Panc1 (cell line): ENCODE results near the gene KIF4A. TPM values are rescaled to one million over a fixed set of nuclear protein-coding genes. Genes with fewer than 3 reads are reported as not detected.

ENCODE experiments used
- ATAC-seq: fragments of 200-7000 bp; cut with Tn5 transposase; 2 replicates; pipeline ENCODE4 v1.9.1; 2020; ENCODE audit warnings: mild to moderate bottlenecking, moderate library complexity
- BruUV-seq: library from RNA; stranded (reverse); fragments of 400-500 nt; replicated peaks from 2 replicates; lab custom pipeline; 2021; lab: Mats Ljungman, UMichigan
- CTCF ChIA-PET: fragments of 300-600 bp; sonication (Branson Sonifier 250); formaldehyde crosslinking; loops from one replicate; lab custom pipeline; 2022; ENCODE audit warnings: antibody characterized with exemption; lab: Charles Lee
- POLR2A ChIA-PET: fragments of 300-600 bp; sonication (Branson Sonifier 250); formaldehyde crosslinking; loops from one replicate; lab custom pipeline; 2022; ENCODE audit warnings: antibody characterized with exemption; lab: Charles Lee
- DNase-seq: peaks from one replicate; pipeline ENCODE4 v3.0.0-alpha.2; 2010; ENCODE audit warnings: low read depth, low spot score
- H3K27ac ChIP-seq: 2 replicates; pipeline ENCODE4 v1.5.1; 2011; ENCODE audit warnings: mild to moderate bottlenecking, low read length, inconsistent platforms
- H3K27me3 ChIP-seq: fragments of 200-500 bp; sonication (Bioruptor generic); 2 replicates; pipeline ENCODE4 v1.6.0; 2014; ENCODE audit warnings: low read length, inconsistent platforms; ENCODE audit not compliant: control insufficient read depth, insufficient read depth
- H3K36me3 ChIP-seq: fragments of 200-500 bp; sonication (Bioruptor generic); 2 replicates; pipeline ENCODE4 v1.5.1; 2014; ENCODE audit warnings: inconsistent platforms, mild to moderate bottlenecking, low read length, moderate library complexity; ENCODE audit not compliant: control insufficient read depth, insufficient read depth
- H3K4me1 ChIP-seq: 2 replicates; pipeline ENCODE4 v1.5.1; 2011; ENCODE audit warnings: inconsistent platforms, mild to moderate bottlenecking, low read length, moderate library complexity; ENCODE audit not compliant: control insufficient read depth, insufficient read depth
- H3K4me3 ChIP-seq, 2 experiments: 2 replicates each; pipeline ENCODE4 v1.5.1; 2011 to 2012; ENCODE audit warnings: low read depth in 2 of 2, low read length in 2 of 2, mild to moderate bottlenecking in 2 of 2, inconsistent platforms in 1 of 2, moderate library complexity in 1 of 2
- H3K9me3 ChIP-seq: fragments of 200-500 bp; sonication (Bioruptor generic); 2 replicates; pipeline ENCODE4 v1.5.1; 2014; ENCODE audit warnings: low read depth, mild to moderate bottlenecking, inconsistent platforms, low read length, moderate library complexity; ENCODE audit not compliant: control insufficient read depth, insufficient read depth
- POLR2AphosphoS5 ChIP-seq: IDR thresholded peaks from 2 replicates; pipeline ENCODE4 v1.6.1; 2012; ENCODE audit warnings: mild to moderate bottlenecking, low read depth, low read length, moderate library complexity
- SIN3A ChIP-seq: IDR thresholded peaks from 2 replicates; pipeline ENCODE4 v1.6.1; 2012; ENCODE audit warnings: low read depth, mild to moderate bottlenecking, low read length, moderate library complexity, borderline replicate concordance; ENCODE audit not compliant: insufficient read depth
- TCF7L2 ChIP-seq: IDR thresholded peaks from 2 replicates; pipeline ENCODE4 v1.6.1; 2011; ENCODE audit warnings: mild to moderate bottlenecking, low read depth, low read length, inconsistent platforms
- in situ Hi-C: cut with HindIII; loops from 2 replicates; pipeline ENCODE4 v1.10.0; 2016; ENCODE audit warnings: low sequenced_read_pairs, low pct_unique_long_range_greater_than_20kb
- intact Hi-C: fragments of 100-400 bp; cut with micrococcal nuclease; formaldehyde crosslinking; loops from one replicate; pipeline ENCODE4 v1.10.0; 2022; ENCODE audit not compliant: unreplicated experiment
- total RNA-seq: library from RNA; stranded (reverse); gene quantifications from one replicate; pipeline ENCODE4 v1.2.1, GENCODE V29; 2021; ENCODE audit not compliant: unreplicated experiment
- TF ChIP-seq, protein P1 (sequence below), 2 experiments: IDR thresholded peaks; 2 replicates each; pipeline ENCODE4 v1.6.1; 2011 to 2012; ENCODE audit warnings: low read depth in 2 of 2, control low read depth in 1 of 2, low read length in 1 of 2, mild to moderate bottlenecking in 1 of 2, moderate library complexity in 1 of 2; ENCODE audit not compliant: insufficient read depth in 1 of 2
- TF ChIP-seq, protein P2 (sequence below): fragments of 450-650 bp; IDR thresholded peaks from 2 replicates; pipeline ENCODE4 v1.5.1; 2017; ENCODE audit warnings: mild to moderate bottlenecking

Gene KIF4A
- total RNA-seq, 1 experiment from 2014 or later, result 62.6 TPM

DNA sequence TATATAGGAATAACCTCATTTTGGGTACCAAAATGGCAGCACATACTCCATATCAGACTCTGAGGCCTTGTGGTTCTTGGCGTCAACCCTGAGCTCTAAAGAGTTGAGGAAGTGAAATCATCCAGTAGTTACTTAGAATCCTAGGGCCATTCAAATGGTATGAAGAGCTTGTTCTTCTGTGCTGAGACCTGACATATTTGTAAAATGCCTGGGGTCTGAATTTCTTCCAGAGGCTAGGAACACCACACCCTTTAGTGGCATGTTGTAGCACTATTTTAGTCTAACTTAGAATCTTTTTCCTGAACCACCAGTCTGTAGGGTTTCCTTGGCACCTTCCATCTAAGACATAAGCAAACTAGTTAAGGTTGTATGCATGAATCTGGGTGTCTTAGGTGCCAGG is 115.1 kb downstream of the KIF4A start:
- TF ChIP-seq SIN3A (no peak), POLR2AphosphoS5 (no peak), TCF7L2 (no peak)
- TF ChIP-seq, protein P1, sequence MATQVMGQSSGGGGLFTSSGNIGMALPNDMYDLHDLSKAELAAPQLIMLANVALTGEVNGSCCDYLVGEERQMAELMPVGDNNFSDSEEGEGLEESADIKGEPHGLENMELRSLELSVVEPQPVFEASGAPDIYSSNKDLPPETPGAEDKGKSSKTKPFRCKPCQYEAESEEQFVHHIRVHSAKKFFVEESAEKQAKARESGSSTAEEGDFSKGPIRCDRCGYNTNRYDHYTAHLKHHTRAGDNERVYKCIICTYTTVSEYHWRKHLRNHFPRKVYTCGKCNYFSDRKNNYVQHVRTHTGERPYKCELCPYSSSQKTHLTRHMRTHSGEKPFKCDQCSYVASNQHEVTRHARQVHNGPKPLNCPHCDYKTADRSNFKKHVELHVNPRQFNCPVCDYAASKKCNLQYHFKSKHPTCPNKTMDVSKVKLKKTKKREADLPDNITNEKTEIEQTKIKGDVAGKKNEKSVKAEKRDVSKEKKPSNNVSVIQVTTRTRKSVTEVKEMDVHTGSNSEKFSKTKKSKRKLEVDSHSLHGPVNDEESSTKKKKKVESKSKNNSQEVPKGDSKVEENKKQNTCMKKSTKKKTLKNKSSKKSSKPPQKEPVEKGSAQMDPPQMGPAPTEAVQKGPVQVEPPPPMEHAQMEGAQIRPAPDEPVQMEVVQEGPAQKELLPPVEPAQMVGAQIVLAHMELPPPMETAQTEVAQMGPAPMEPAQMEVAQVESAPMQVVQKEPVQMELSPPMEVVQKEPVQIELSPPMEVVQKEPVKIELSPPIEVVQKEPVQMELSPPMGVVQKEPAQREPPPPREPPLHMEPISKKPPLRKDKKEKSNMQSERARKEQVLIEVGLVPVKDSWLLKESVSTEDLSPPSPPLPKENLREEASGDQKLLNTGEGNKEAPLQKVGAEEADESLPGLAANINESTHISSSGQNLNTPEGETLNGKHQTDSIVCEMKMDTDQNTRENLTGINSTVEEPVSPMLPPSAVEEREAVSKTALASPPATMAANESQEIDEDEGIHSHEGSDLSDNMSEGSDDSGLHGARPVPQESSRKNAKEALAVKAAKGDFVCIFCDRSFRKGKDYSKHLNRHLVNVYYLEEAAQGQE (IDR thresholded peaks at IDR 0.05; ENCODE audit: insufficient read depth in 1 of 2, low read depth in 2 of 2, low read length in 1 of 2), result no peak
- TF ChIP-seq, protein P2, sequence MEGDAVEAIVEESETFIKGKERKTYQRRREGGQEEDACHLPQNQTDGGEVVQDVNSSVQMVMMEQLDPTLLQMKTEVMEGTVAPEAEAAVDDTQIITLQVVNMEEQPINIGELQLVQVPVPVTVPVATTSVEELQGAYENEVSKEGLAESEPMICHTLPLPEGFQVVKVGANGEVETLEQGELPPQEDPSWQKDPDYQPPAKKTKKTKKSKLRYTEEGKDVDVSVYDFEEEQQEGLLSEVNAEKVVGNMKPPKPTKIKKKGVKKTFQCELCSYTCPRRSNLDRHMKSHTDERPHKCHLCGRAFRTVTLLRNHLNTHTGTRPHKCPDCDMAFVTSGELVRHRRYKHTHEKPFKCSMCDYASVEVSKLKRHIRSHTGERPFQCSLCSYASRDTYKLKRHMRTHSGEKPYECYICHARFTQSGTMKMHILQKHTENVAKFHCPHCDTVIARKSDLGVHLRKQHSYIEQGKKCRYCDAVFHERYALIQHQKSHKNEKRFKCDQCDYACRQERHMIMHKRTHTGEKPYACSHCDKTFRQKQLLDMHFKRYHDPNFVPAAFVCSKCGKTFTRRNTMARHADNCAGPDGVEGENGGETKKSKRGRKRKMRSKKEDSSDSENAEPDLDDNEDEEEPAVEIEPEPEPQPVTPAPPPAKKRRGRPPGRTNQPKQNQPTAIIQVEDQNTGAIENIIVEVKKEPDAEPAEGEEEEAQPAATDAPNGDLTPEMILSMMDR, result no peak
- peaks cover 15% of the 10 kb centered on the region for H3K36me3 ChIP-seq
- no peak for DNase-seq
- no peaks in the 10 kb centered on the region for H3K9me3 ChIP-seq
- H3K4me3 ChIP-seq, result no peak overlapping the region
- no peaks in the 10 kb centered on the region for H3K4me1 ChIP-seq
- no peaks in the 10 kb centered on the region for H3K27me3 ChIP-seq
- BruUV-seq, result no TSS peak
- no peak overlapping the region for H3K27ac ChIP-seq
- POLR2A ChIA-PET, result no interaction called here
- no peak for ATAC-seq
- in situ Hi-C loops (no loop called here), intact Hi-C loops (no loop called here)
- CTCF ChIA-PET, result no interaction called here

DNA sequence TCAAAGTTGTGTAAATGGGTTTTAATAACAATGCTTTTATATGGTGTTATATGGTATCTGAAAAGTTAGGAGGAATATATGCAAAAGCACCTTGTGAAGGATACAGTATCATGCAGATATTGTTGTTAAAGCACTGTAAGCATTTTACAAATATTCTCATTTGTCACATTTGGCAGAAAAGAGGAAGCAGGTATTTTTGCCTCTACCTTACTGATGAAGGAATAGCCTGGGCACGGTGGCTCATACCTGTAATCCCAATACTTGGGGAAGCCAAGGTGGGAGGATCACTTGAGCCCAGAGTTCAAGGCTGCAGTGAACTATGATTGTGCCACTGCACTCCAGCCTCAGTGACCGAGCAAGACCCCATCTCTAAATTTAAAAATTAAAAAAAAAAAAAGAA is 121.0 kb downstream of the KIF4A start:
- POLR2A ChIA-PET, result no interaction called here
- intact Hi-C loops (no loop called here), in situ Hi-C loops (no loop called here)
- BruUV-seq, result no TSS peak
- Histone ChIP-seq H3K9me3 (no peaks in the 10 kb centered on the region), H3K4me1 (no peaks in the 10 kb centered on the region), H3K4me3 (no peak overlapping the region), H3K27ac (no peak overlapping the region), H3K36me3 (peaks cover 5% of the 10 kb centered on the region; the same call in 1 of the 2 replicates), H3K27me3 (no peaks in the 10 kb centered on the region)
- ATAC-seq, result no peak
- TF ChIP-seq POLR2AphosphoS5 (no peak), TCF7L2 (no peak), SIN3A (no peak)
- TF ChIP-seq, protein P2, result no peak
- TF ChIP-seq, protein P1 (IDR thresholded peaks at IDR 0.05; ENCODE audit: insufficient read depth in 1 of 2, low read depth in 2 of 2, low read length in 1 of 2), result no peak
- no peak for DNase-seq
- CTCF ChIA-PET, result no interaction called here
